Eye (tissue), 1 donor: ENCODE data around the gene STK32C.

Experiments used
- DNase-seq: peaks from one replicate; pipeline ENCODE4 v3.0.0-alpha.2; 2015

STK32C gene

DNA sequence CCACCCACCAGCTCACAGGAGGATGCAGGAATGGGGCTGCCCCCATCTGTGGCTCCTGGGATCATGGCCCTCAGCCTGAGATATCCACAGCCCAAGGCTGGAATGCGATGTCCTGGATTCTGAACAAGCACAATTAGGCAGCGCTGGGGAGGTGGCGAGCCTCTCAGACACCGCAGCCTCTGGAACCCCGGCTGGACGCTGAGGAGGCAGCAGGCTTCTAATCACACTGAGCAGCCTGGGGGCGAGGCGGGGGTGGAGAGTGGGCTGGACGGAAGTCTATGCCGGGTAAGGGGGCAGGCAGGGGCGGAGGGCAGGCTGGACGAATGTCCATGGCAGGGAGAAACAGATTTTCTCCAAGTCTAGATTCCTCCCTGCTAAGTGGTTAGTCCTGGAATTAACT is 64.6 kb downstream of the STK32C start:
- peak; percentile 55 for DNase-seq

DNA sequence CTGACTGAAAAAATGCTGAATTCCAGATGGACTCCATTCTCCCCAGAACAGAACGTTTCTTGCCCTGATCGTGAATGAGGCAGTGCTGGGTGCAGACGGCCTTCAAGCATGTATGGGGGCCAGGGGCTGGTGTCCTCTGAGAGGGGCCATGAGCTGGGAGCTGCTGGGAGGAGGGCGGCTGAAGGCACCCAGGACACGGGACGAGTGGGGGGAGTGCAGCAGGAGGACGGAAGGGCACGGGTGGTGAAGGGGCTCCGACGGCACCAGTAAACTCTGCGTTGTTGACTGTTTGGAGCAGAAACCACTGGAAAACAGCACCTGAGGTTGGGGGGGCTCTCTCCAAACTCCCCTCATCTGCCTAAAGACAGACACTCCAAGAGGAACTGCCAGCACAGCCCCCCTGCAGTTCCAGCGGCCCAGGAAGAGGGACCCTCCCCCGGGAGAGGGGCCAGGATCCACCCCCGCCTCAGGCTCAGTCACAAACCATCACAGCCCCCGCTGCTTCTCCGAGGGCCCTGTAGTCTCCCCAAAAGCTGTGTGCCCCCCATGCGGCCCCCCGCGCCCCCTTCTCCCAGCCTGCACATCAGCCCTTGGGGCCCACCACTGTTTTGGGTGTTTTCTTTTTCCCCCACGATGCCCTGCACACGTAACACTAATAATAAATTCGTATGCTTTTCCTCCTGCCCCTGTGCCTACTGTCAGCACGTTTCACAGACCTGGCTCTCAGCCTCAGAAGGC is 65.5 kb downstream of the STK32C start:
- DNase-seq: no peak

DNA sequence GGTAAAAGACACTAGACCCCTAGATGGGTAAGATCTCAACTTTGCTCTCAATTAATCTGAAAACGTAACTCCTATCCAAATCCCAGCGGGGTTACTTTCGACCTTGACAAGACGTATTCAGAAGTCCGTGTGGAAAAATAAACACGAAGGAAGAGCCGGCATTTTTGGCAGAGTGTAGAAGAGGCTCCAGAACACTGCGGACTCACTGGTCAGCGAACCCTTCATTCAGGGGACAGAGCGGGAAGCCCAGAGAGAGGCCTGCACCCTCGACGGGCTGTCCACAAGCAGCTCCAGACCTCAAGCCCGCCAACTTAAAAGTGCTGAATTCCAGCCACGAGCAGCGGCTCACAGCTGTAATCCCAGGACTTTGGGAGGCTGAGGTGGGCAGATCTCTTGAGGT is 66.3 kb downstream of the STK32C start:
- DNase-seq: no peak

- DNase-seq: no peak
These were observed 66.7 kb downstream of the STK32C start for GRCh38 chr10:132241086-132241485.

DNA sequence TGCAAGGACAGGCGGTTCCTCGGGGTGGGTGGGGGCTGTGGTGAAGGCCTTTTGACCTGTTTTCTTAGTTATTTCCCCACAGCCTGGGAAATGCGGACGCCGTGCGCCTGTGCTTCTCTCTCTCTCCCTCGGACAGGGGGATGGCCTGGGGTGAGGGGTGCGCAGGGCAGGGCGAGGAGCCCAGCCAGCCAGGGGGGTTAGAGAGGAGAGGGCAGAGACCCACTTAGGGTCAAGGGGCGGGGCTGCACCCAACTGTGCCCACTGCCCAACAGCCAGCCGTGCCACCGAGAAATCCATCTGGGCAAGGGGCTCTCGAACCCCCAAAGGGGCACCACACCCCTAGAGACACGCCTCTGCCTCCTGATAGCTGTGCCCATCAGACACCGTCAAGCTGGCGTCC is 67.2 kb downstream of the STK32C start:
- DNase-seq: no peak

DNA sequence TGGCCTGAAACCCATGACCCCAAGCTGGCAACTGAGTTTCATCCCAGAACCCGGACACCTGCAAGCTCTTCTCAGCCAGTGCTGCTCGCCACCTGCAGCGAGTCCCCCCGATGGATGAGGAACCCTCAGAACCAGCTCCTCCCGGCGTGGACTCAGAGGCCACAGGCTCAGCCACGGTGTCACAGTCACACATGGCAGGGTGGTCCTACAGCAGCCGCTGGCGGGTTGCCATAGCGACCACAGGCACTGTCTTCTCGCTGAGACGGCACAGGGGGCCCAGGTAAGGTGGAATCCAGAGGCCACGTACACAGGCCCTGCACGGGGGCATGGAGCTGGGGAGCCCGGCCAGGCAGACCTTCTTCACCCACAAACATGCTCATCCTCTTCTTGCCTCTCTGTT is 67.6 kb downstream of the STK32C start:
- peak; percentile 60 for DNase-seq

- DNase-seq: peak; percentile 63
These were observed 68.4 kb downstream of the STK32C start for GRCh38 chr10:132239126-132240031.

DNA sequence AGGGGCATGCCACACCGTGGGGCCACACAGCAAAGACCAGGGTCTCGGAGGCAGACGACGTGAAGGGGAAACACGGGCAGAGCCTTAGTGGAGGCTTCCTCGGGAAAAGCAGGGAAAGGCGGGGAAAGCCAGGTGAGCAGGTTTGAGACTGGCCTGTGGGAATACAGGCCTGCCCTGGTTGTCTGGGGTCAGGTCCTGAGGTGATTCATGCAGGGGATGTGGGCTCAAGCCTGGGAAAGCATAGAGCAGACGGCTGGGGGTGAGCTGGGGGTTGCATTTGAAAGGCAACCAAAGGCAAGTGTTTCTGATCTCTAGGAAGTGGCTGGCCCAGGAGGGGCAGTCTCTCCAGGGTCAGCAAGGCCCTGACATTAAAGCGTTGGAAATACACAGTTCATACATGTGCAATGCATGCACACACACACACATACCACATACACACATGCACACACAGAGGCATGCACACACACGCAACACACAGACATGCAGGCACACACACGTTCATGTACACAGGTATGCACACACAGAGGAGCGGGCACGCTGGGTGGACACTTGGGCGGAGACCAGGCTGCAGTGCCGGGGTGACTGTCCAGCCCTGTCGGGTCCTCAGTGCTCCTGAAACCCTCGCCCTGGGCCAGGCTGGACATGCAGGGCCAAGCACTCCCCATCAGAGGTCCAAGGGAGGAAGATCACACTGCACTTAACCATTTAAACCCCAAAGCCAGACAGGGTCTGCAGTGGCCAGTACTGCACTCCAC is 69.2 kb downstream of the STK32C start:
- no peak for DNase-seq

- peak; percentile 74 for DNase-seq
These were observed 69.9 kb downstream of the STK32C start for GRCh38 chr10:132237871-132238270.

- no peak for DNase-seq
These were observed 70.4 kb downstream of the STK32C start for GRCh38 chr10:132237396-132237795.

DNA sequence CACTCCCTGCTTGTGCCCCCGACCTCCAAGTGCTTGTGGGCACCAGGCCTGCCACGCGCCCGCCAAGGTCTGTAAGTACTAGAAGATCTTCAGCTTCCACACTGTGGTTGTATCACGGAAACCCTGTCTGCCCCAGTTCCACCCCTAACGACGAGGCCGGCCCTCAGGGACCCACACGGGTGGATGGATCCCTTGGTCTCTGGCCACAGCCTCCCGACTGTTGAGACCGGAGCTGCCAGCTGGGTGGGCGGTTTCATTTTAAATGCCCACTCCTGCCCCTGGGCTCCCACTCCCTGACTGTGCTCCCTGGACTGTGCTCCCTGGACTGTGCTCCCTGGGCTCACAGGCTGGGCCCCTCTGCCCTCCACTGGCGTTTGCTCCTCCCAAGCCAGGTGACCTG is 70.9 kb downstream of the STK32C start:
- DNase-seq: no peak

- no peak for DNase-seq
These were observed 71.6 kb downstream of the STK32C start for GRCh38 chr10:132236161-132236560.

GRCh38 chr10:132234860-132235259 is 72.9 kb downstream of the STK32C start:
- DNase-seq: no peak

- DNase-seq: no peak
These were observed 74.2 kb downstream of the STK32C start for GRCh38 chr10:132233501-132234085.

DNA sequence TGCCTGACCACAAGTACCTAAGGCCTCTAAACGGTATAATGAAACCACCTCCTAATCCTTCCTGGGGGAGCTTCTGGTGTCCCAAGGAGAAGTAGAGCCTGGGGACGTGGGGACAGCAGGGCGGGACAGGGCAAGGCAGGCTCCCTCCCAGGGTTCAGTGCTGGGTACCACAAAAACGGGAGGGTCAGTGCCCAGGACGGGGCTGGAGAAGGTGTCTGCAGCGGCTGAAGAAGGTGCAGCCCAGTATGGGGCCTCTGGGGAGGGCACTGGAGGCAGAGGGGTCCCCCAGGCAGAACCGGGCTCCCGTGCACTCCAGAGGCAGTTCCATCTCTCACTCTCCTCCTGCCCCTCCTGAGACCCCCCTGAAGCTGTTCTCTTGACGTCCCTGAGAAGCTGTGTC is 74.8 kb downstream of the STK32C start:
- no peak for DNase-seq

GRCh38 chr10:132232023-132232951 is 75.5 kb downstream of the STK32C start:
- DNase-seq: no peak

GRCh38 chr10:132231656-132232022 is 76.1 kb downstream of the STK32C start:
- DNase-seq: no peak

DNA sequence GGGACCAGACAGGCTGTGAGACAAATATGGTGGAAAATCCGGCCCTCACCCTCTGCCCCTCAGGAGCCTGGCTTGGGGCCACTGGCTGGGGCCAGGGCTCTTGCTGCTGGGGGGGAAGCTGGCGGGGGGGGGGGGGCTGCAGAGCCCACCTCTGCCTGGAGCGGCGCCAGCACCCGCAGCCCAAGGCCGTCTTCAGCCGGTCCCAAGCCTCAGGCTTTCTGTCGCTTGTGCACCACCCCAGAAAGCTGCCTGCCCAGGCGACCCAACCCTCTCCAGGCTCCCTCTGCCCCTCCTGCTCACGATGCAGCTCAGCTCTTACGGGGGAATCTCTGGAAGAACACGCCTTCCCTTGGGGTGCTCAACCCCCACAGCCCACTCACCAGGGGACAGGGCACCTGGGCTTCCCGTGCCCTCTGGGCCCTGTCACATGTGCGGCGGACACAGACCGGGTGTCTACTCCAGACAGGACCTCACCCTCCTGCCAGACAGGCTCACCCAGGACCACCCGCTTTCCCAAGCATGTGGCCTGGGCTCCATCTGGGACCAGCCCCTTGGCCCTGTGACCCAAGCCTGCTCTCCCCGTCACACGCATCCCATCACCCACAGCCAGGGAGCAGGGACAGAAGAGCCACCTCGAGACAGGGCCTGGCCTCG is 77.1 kb downstream of the STK32C start:
- no peak for DNase-seq

- DNase-seq: no peak
These were observed 77.8 kb downstream of the STK32C start for GRCh38 chr10:132229834-132230556.

GRCh38 chr10:132229096-132229495 is 78.7 kb downstream of the STK32C start:
- no peak for DNase-seq

DNA sequence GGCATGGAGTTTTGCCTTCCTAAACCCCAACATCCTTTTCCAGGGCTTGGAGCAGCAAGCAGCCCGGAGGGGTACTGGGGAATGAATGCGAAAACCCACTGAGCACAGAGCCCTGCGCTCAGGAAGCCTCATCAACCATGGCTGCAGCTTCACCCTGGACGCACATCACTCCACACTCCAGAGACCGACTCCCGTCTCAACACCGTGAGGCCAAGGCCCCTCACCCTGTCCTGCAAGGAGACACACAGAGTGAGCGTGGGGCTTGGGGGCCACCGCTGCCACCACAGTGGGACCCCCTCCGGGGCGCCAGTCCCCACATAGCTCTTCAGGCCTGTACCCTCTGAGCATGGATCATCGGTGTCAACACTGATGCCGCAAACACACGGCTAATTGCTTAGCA is 79.1 kb downstream of the STK32C start:
- no peak for DNase-seq
